ENCODE results near the gene HCCS. TPM values are rescaled to one million over a fixed set of nuclear protein-coding genes. Genes with fewer than 3 reads are reported as not detected.

Gene HCCS
- total and polyA plus RNA-seq, 2 donors (not counting 3 experiments of a cell fraction or from before 2014, with no cell fraction given): 16.9 to 39.3 TPM

- Histone ChIP-seq H3K9ac (replicated peaks; ENCODE audit: extremely low read depth, insufficient read depth, low read length) (no peak overlapping the region), H3K4me3 (replicated peaks in 1 of 3; ENCODE audit: insufficient read depth in 1 of 3, low read depth in 1 of 3, low read length in 3 of 3) (no peak overlapping the region), H2AFZ (ENCODE audit: low read depth, low read length) (no peak overlapping the region), H3K9me1 (replicated peaks; ENCODE audit: control insufficient read depth, extremely low read depth, insufficient read depth, low read length) (no peaks in the 10 kb centered on the region), H3K4me2 (ENCODE audit: insufficient read depth, low read length) (no peak overlapping the region), H3K36me3 (ENCODE audit: control insufficient read depth in 2 of 2, extremely low read depth in 1 of 2, insufficient read depth in 2 of 2, low read length in 2 of 2) (no peaks in the 10 kb centered on the region), H3K27me3 (ENCODE audit: control insufficient read depth in 2 of 2, insufficient read depth in 2 of 2, low read length in 2 of 2) (no peaks in the 10 kb centered on the region), H3K9me3 (replicated peaks; ENCODE audit: control insufficient read depth, insufficient read depth, low read length) (no peaks in the 10 kb centered on the region), H4K20me1 (replicated peaks; ENCODE audit: control insufficient read depth, extremely low read depth, insufficient read depth, low read length) (no peaks in the 10 kb centered on the region), H3K79me2 (ENCODE audit: control insufficient read depth, insufficient read depth, low read length) (no peaks in the 10 kb centered on the region), H3K4me1 (ENCODE audit: control insufficient read depth, extremely low read depth, insufficient read depth, low read length) (peaks cover 4% of the 10 kb centered on the region), H3K27ac (ENCODE audit: insufficient read depth, low read depth, low read length) (no peak overlapping the region)
- dilution Hi-C loops (cut with MboI; ENCODE audit: extremely low pct_ligation_motif_present, low sequenced_read_pairs): no loop called here
- no TSS peak for BruUV-seq (replicated peaks)
- ChIA-PET CTCF (interaction anchor here (0.8 kb wide), 1 partner anchor 91 kb away, joined by 3 read pairs; no protein-coding TSS in a partner anchor), POLR2A (no interaction called here)
- intact Hi-C loops (cut with micrococcal nuclease): loop anchor here (5.0 kb wide), 2 partner anchors 336 to 661 kb away; no protein-coding TSS in a partner anchor
- FAIRE-seq (no peak), DNase-seq (ENCODE audit: low read depth, low spot score) (no peak)
- no peak for TF ChIP-seq CTCF (IDR thresholded peaks at IDR 0.05; ENCODE audit: extremely low read depth in 1 of 2, insufficient read depth in 1 of 2, low read depth in 1 of 2, low read length in 2 of 2)
- no peak for TF ChIP-seq EZH2 (IDR thresholded peaks at IDR 0.05; ENCODE audit: borderline replicate concordance, low read depth, low read length, severe bottlenecking)
- TF ChIP-seq FOS (IDR thresholded peaks at IDR 0.05; ENCODE audit: borderline replicate concordance, insufficient read depth, low read length): no peak
- TF ChIP-seq MAX (IDR thresholded peaks at IDR 0.05; ENCODE audit: insufficient read depth, insufficient read length): no peak
- TF ChIP-seq POLR2A (IDR thresholded peaks at IDR 0.05; ENCODE audit: low read depth, low read length): no peak
- TF ChIP-seq POLR2AphosphoS5 (IDR thresholded peaks at IDR 0.05; ENCODE audit: insufficient read depth, low read depth, low read length): no peak
- TF ChIP-seq GATA2 (IDR thresholded peaks at IDR 0.05; ENCODE audit: insufficient read depth, insufficient read length, low read depth, low read length): no peak
- no peak for TF ChIP-seq JUN (IDR thresholded peaks at IDR 0.05; ENCODE audit: borderline replicate concordance, insufficient read depth, insufficient read length, low read depth)
- no peak for TF ChIP-seq MYC (IDR thresholded peaks at IDR 0.05; ENCODE audit: low read depth, low read length)
Observed at GRCh38 chrX:11103006-11103405, 8.1 kb upstream of the HCCS start.

All from endothelial cell of umbilical vein (primary cell).